DOHH2 (cell line): ENCODE results near the gene DCDC2C.

Experiments
- EZH2phosphoT487 ChIP-seq: fragments of 200-600 bp; sonication (generic); IDR thresholded peaks from 2 replicates; pipeline ENCODE4 v1.6.1; 2017; ENCODE audit warnings: borderline replicate concordance, mild to moderate bottlenecking, antibody characterized with exemption, low read length, moderate library complexity, mixed read lengths
- TF ChIP-seq, protein P1 (sequence below): fragments of 200-600 bp; sonication (generic); IDR thresholded peaks from one replicate; pipeline ENCODE4 v1.5.1; 2014; ENCODE audit warnings: antibody characterized with exemption, mild to moderate bottlenecking, low read depth, low read length; ENCODE audit not compliant: poor library complexity, severe bottlenecking

DNA sequence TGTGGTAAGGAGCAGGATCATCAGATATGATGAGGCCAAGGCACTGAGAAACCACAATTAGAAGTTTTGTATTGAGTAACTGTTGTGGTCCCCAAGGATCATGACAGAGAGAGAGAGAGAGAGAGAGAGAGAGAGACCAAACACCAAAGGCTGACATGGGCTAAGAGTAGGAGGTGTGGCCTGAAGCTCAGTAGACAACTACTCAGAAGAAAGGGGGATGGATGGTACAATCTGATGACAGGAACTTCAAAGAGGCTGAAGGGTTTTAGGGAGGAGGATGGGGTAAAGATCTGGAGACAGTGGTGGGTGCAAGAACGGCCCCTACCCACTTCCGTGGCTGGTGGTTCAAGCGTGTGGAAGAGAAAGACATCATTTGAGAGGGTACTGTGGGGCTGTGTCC, 135.0 kb downstream of the DCDC2C start:
- TF ChIP-seq, protein P1, sequence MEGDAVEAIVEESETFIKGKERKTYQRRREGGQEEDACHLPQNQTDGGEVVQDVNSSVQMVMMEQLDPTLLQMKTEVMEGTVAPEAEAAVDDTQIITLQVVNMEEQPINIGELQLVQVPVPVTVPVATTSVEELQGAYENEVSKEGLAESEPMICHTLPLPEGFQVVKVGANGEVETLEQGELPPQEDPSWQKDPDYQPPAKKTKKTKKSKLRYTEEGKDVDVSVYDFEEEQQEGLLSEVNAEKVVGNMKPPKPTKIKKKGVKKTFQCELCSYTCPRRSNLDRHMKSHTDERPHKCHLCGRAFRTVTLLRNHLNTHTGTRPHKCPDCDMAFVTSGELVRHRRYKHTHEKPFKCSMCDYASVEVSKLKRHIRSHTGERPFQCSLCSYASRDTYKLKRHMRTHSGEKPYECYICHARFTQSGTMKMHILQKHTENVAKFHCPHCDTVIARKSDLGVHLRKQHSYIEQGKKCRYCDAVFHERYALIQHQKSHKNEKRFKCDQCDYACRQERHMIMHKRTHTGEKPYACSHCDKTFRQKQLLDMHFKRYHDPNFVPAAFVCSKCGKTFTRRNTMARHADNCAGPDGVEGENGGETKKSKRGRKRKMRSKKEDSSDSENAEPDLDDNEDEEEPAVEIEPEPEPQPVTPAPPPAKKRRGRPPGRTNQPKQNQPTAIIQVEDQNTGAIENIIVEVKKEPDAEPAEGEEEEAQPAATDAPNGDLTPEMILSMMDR = no peak
- no peak for TF ChIP-seq EZH2phosphoT487
